MCF 10A (cell line): ENCODE results near the gene NMUR1. TPM values are rescaled to one million over a fixed set of nuclear protein-coding genes. Genes with fewer than 3 reads are reported as not detected.
A peak's percentile ranks its signal among the peaks of the same experiment; 100 is the strongest.
"Not testable (repeated sequence)": the region's sequence is repeated elsewhere in the genome, so short reads cannot be mapped to it uniquely, and the experiment has no call there.

Experiments used
- BruUV-seq: library from RNA; stranded (reverse); fragments of 400-500 nt; replicated peaks from 2 replicates; lab custom pipeline; 2021; lab: Mats Ljungman, UMichigan
- CTCF ChIA-PET: fragments of 300-600 bp; sonication (Branson Sonifier 250); formaldehyde crosslinking; extraction: SDS; loops from one replicate; lab custom pipeline; 2021; ENCODE audit warnings: antibody characterized with exemption, inconsistent platforms; lab: Yijun Ruan, JAX
- POLR2A ChIA-PET: fragments of 300-600, 350-650 bp; sonication (Branson Sonifier 250); formaldehyde crosslinking; extraction: SDS; loops from one replicate; lab custom pipeline; 2020; ENCODE audit warnings: antibody characterized with exemption, inconsistent platforms; lab: Yijun Ruan, JAX
- DNase-seq: peaks from one replicate; pipeline ENCODE4 v3.0.0-alpha.2; 2018; ENCODE audit not compliant: unreplicated experiment
- H3K27ac Mint-ChIP-seq: one replicate; pipeline ENCODE4 v1.8.0; 2022; ENCODE audit warnings: mild to moderate bottlenecking, low read depth, mixed read lengths; ENCODE audit not compliant: unreplicated experiment
- H3K27me3 Mint-ChIP-seq: one replicate; pipeline ENCODE4 v1.8.0; 2022; ENCODE audit warnings: mixed read lengths; ENCODE audit not compliant: insufficient read depth, unreplicated experiment
- H3K36me3 Mint-ChIP-seq: one replicate; pipeline ENCODE4 v1.8.0; 2022; ENCODE audit warnings: mild to moderate bottlenecking, moderate library complexity, mixed read lengths; ENCODE audit not compliant: insufficient read depth, unreplicated experiment
- H3K4me1 Mint-ChIP-seq: one replicate; pipeline ENCODE4 v1.8.0; 2022; ENCODE audit warnings: mixed read lengths; ENCODE audit not compliant: insufficient read depth, unreplicated experiment
- H3K4me3 Mint-ChIP-seq: one replicate; pipeline ENCODE4 v1.8.0; 2022; ENCODE audit warnings: mild to moderate bottlenecking, moderate library complexity, mixed read lengths; ENCODE audit not compliant: unreplicated experiment
- H3K9me3 Mint-ChIP-seq: one replicate; pipeline ENCODE4 v1.8.0; 2022; ENCODE audit warnings: mixed read lengths; ENCODE audit not compliant: unreplicated experiment
- CTCF ChIP-seq: fragments of 200-600 bp; IDR thresholded peaks from one replicate; pipeline ENCODE4 v1.8.0; 2022; ENCODE audit warnings: antibody characterized with exemption, mild to moderate bottlenecking; ENCODE audit not compliant: unreplicated experiment
- intact Hi-C: fragments of 100-400 bp; cut with micrococcal nuclease; formaldehyde crosslinking; loops from 2 replicates; pipeline ENCODE4 v1.14.1; 2022
- total RNA-seq: library from RNA; stranded (reverse); gene quantifications from 2 replicates; pipeline ENCODE4 v1.2.3, GENCODE V29; 2022

The NMUR1 gene
- total RNA-seq, 1 experiment from 2014 or later: not detected

- BruUV-seq: no TSS peak
- H3K36me3 Mint-ChIP-seq: no peaks in the 10 kb centered on the region
- H3K4me1 Mint-ChIP-seq: no peaks in the 10 kb centered on the region
- intact Hi-C loops: loop anchor here (1.0 to 2.0 kb wide), 3 partner anchors 38 to 152 kb away; no protein-coding TSS in a partner anchor
- H3K27ac Mint-ChIP-seq: no peak overlapping the region
- peaks cover 7% of the 10 kb centered on the region for H3K9me3 Mint-ChIP-seq
- DNase-seq: peak; percentile 70
- no peaks in the 10 kb centered on the region for H3K27me3 Mint-ChIP-seq
- CTCF ChIA-PET: interaction anchor here (0.5 to 6.1 kb wide), 31 partner anchors 9 to 929 kb away, joined by 3 to 74 read pairs (median 4); no protein-coding TSS in a partner anchor
- no peak overlapping the region for H3K4me3 Mint-ChIP-seq
- peak; percentile 78 for TF ChIP-seq CTCF
- POLR2A ChIA-PET: interaction anchor here (0.5 to 1.5 kb wide), 3 partner anchors 38 to 117 kb away, joined by 3 to 9 read pairs (median 3); no protein-coding TSS in a partner anchor
Observed at GRCh38 chr2:231563378-231563961, 33.2 kb upstream of the NMUR1 start.

DNA sequence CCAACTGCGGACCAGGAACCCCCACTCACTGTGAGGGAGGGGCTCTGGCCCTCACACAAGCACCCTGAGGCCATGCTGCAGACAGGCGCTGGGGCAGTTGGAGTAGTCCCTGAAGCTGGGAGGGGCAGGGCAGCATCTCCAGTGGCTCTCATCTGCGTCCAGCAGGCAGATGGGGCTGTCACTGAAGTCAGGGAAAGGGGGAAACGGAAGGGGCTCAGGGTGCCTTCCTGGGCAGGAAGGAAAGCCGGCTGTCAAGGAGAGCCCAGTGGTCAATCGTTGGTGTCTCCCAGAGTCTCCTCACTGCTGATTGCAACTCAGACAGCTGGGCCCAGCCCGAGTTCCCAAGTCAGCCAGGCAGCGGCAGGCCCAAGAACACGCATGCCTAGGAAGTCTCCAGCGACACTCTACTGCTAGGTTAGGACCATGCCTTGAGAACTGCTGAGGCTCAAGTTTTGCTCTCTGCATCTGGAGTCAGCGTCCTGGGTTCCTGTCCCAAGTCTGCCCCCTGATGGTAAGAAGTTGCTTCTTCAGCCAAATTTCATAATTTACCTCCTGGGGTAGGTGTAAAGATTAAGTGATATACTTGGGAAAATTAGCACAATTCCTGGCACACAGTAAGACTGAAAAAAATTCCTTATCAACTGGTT is 27.4 kb upstream of the NMUR1 start:
- BruUV-seq: no TSS peak
- POLR2A ChIA-PET: no interaction called here
- no peaks in the 10 kb centered on the region for H3K27me3 Mint-ChIP-seq
- no peak overlapping the region for H3K27ac Mint-ChIP-seq
- H3K4me1 Mint-ChIP-seq: no peaks in the 10 kb centered on the region
- intact Hi-C loops: loop anchor here (1.0 kb wide), 2 partner anchors 40 to 75 kb away; no protein-coding TSS in a partner anchor
- peak; percentile 66 for DNase-seq
- CTCF ChIA-PET: interaction anchor here (0.6 to 2.9 kb wide), 17 partner anchors 11 to 653 kb away, joined by 3 to 20 read pairs (median 4); no protein-coding TSS in a partner anchor
- H3K9me3 Mint-ChIP-seq: peaks cover 11% of the 10 kb centered on the region
- no peaks in the 10 kb centered on the region for H3K36me3 Mint-ChIP-seq
- no peak overlapping the region for H3K4me3 Mint-ChIP-seq
- TF ChIP-seq CTCF: peak; percentile 57

DNA sequence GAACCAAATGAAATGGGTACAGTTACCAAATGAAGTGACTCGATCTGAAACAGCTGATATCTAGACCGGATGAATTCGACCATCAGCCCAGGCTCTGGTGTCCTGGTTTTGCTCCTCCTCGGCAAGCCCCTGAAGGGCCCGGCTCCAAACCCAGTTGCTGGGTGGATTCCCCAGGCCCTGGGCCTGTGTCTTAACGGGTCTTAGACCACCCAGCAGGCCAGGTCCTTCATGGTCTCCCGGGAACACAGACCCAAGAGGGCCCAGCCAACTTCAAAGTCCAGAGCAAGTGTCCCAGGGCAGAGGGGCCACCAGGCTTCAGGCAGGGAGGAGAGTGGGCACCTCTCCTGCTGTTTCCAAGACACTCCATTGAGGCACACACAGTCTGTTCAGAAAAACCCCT is 26.7 kb upstream of the NMUR1 start:
- Mint-ChIP-seq H3K4me1 (no peaks in the 10 kb centered on the region), H3K9me3 (peaks cover 14% of the 10 kb centered on the region), H3K4me3 (no peak overlapping the region), H3K27me3 (no peaks in the 10 kb centered on the region), H3K36me3 (no peaks in the 10 kb centered on the region), H3K27ac (no peak overlapping the region)
- CTCF ChIA-PET: interaction anchor here (0.6 to 2.4 kb wide), 9 partner anchors 10 to 653 kb away, joined by 3 to 15 read pairs (median 3); no protein-coding TSS in a partner anchor
- TF ChIP-seq CTCF: no peak
- POLR2A ChIA-PET: interaction anchor here (0.6 kb wide), 1 partner anchor 121 kb away, joined by 5 read pairs; no protein-coding TSS in a partner anchor
- DNase-seq: no peak
- intact Hi-C loops: no loop called here
- BruUV-seq: no TSS peak

- DNase-seq, intact Hi-C loops, H3K4me3 Mint-ChIP-seq, BruUV-seq, H3K27me3 Mint-ChIP-seq, H3K4me1 Mint-ChIP-seq, POLR2A ChIA-PET, H3K27ac Mint-ChIP-seq, H3K36me3 Mint-ChIP-seq: not testable (repeated sequence)
- peaks cover 14% of the 10 kb centered on the region for H3K9me3 Mint-ChIP-seq
- CTCF ChIA-PET: interaction anchor here (0.6 to 2.4 kb wide), 6 partner anchors 35 to 1653 kb away, joined by 3 to 12 read pairs (median 3); no protein-coding TSS in a partner anchor
Observed at GRCh38 chr2:231556496-231556895, 26.3 kb upstream of the NMUR1 start.
